ENCODE measurements around the gene RET. TPM values are rescaled to one million over a fixed set of nuclear protein-coding genes. Genes with fewer than 3 reads are reported as not detected.

Gene RET
- total and polyA plus RNA-seq, 2 of the 8 experiments (the other 6 are each of a cell fraction or from before 2014, with no cell fraction given) = 6.7 to 8.4 TPM

DNA sequence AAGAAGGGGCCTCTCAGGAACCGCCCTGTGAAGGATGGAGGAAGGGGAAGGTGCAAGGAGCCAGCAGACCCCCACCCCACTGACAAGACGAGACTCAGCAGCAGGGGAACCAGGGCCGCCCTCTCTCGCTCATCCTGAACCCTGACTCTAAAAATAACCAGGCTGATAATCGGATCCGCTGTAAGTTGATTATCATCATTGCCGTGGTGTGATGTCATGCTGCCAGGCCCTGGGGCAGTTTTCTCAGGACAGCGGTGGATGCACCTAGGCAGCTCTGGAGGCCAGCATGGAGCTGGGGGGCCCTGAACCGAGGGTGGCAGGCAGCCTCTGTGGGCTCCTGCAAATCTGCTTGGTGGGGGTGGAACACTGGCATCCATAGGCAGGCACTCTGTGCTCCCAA is 7.9 kb downstream of the RET start:
- H4K20me1 ChIP-seq (replicated peaks in 1 of 2; ENCODE audit: control insufficient read depth in 1 of 2, insufficient read depth in 2 of 2, low read length in 2 of 2) = peaks cover 0 to 5% of the 10 kb centered on the region in 2 experiments
- H2BK15ac ChIP-seq (ENCODE audit: low read length) = no peak overlapping the region
- H3K4me1 ChIP-seq (replicated peaks in 1 of 4; ENCODE audit: control insufficient read depth in 3 of 4, insufficient read depth in 4 of 4, low read length in 3 of 4) = peaks cover 0 to 6% (median 3%) of the 10 kb centered on the region in 4 experiments; a peak in 2 of 7 replicates
- no peaks in the 10 kb centered on the region for H3K36me3 ChIP-seq (ENCODE audit: control insufficient read depth in 2 of 4, insufficient read depth in 4 of 4, low read length in 3 of 4)
- FAIRE-seq (no peak), DNase-seq (ENCODE audit: low read depth in 1 of 2, low spot score in 2 of 2) (no peak)
- no peak overlapping the region for H4K91ac ChIP-seq (replicated peaks; ENCODE audit: insufficient read length, low read length)
- no peak overlapping the region for H3K18ac ChIP-seq (ENCODE audit: extremely low read depth, low read length)
- no peak overlapping the region for H3K4me3 ChIP-seq (ENCODE audit: extremely low read depth in 1 of 4, insufficient read depth in 2 of 4, low read depth in 3 of 4, low read length in 4 of 4)
- H2BK12ac ChIP-seq (ENCODE audit: low read depth, low read length) = no peak overlapping the region
- ChIA-PET CTCF (ENCODE audit: partially characterized antibody) (interaction anchor here (0.6 to 1.5 kb wide), 5 partner anchors 9 to 221 kb away, joined by 3 to 8 read pairs (median 4); no protein-coding TSS in a partner anchor), POLR2A (ENCODE audit: partially characterized antibody) (no interaction called here)
- no peak overlapping the region for H3K27ac ChIP-seq (ENCODE audit: low read depth, low read length)
- H2BK5ac ChIP-seq (ENCODE audit: low read depth, low read length) = no peak overlapping the region
- H2BK20ac ChIP-seq (ENCODE audit: low read length) = no peak overlapping the region
- no peak overlapping the region for H3K9ac ChIP-seq (replicated peaks in 1 of 4; ENCODE audit: extremely low read depth in 1 of 4, low read depth in 3 of 4, low read length in 3 of 4)
- no peak overlapping the region for H3K4ac ChIP-seq (replicated peaks; ENCODE audit: insufficient read length, low read depth, low read length)
- H3K79me1 ChIP-seq (ENCODE audit: low read depth, low read length) = peaks cover 4% of the 10 kb centered on the region; the same call in 1 of the 2 replicates
- H3K9me3 ChIP-seq (ENCODE audit: insufficient read depth in 2 of 2, low read depth in 1 of 2, low read length in 1 of 2) = no peaks in the 10 kb centered on the region
- no peak overlapping the region for H3K4me2 ChIP-seq (ENCODE audit: insufficient read depth in 1 of 2, low read depth in 2 of 2, low read length in 2 of 2)
- no peak overlapping the region for H2AK5ac ChIP-seq (ENCODE audit: low read depth, low read length)
- WGBS, 2 experiments (ENCODE audit: extremely low coverage in 1 of 2, insufficient coverage in 1 of 2, insufficient read length in 1 of 2, insufficient replicate concordance in 2 of 2, low coverage in 1 of 2, low lambda C conversion rate in 2 of 2, missing lambda C conversion rate in 1 of 2) = 74% methylated on average over 9 of the region's 9 CpGs; no CpG with 5 or more reads in 1 of the 2 experiments
- H3K27me3 ChIP-seq (replicated peaks in 1 of 4; ENCODE audit: control insufficient read depth in 3 of 4, extremely low read depth in 1 of 4, insufficient read depth in 3 of 4, low read length in 3 of 4) = no peaks in the 10 kb centered on the region; a peak in 1 of 7 replicates
- H4K5ac ChIP-seq (ENCODE audit: insufficient read length, low read depth, low read length) = no peak overlapping the region
- no peak overlapping the region for H2AFZ ChIP-seq (ENCODE audit: low read length)
- peaks cover 7% of the 10 kb centered on the region; the same call in 1 of the 2 replicates for H3K23me2 ChIP-seq (ENCODE audit: low read depth, low read length)
- H3K79me2 ChIP-seq (ENCODE audit: control insufficient read depth in 1 of 2, insufficient read depth in 2 of 2, low read length in 2 of 2) = no peaks in the 10 kb centered on the region
- no peak overlapping the region for H2BK120ac ChIP-seq (replicated peaks; ENCODE audit: low read depth, low read length)
- no peak overlapping the region for H4K8ac ChIP-seq (ENCODE audit: extremely low read depth, insufficient read depth, low read length)
- no peak overlapping the region for H3K14ac ChIP-seq (ENCODE audit: insufficient read length)
- no peak overlapping the region for H3K23ac ChIP-seq (ENCODE audit: insufficient read length)
- no peak overlapping the region for H3K56ac ChIP-seq (replicated peaks; ENCODE audit: insufficient read length, low read depth, low read length)
- TF ChIP-seq ZNF274 (IDR thresholded peaks at IDR 0.05; ENCODE audit: borderline replicate concordance, extremely low read depth, low read length) = no peak
- TF ChIP-seq POLR2A (IDR thresholded peaks at IDR 0.05; ENCODE audit: control extremely low read depth in 1 of 2, low read depth in 2 of 2, low read length in 2 of 2) = no peak
- no peak for TF ChIP-seq KDM4A (IDR thresholded peaks at IDR 0.05; ENCODE audit: low read depth, low read length, severe bottlenecking)
- TF ChIP-seq CBX8 (IDR thresholded peaks at IDR 0.05; ENCODE audit: borderline replicate concordance, low read depth, low read length) = no peak
- TF ChIP-seq CREB1 (IDR thresholded peaks at IDR 0.05) = no peak
- no peak for TF ChIP-seq BRCA1 (IDR thresholded peaks at IDR 0.05; ENCODE audit: low read depth, low read length)
- TF ChIP-seq GABPA (IDR thresholded peaks at IDR 0.05; ENCODE audit: borderline replicate concordance, insufficient read depth, low read length) = no peak
- TF ChIP-seq KDM1A (IDR thresholded peaks at IDR 0.05; ENCODE audit: borderline replicate concordance, low read length) = no peak
- no peak for TF ChIP-seq RBBP5 (IDR thresholded peaks at IDR 0.05; ENCODE audit: borderline replicate concordance, low read depth, low read length)
- TF ChIP-seq, protein P1, sequence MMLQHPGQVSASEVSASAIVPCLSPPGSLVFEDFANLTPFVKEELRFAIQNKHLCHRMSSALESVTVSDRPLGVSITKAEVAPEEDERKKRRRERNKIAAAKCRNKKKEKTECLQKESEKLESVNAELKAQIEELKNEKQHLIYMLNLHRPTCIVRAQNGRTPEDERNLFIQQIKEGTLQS (IDR thresholded peaks at IDR 0.05; ENCODE audit: insufficient read depth, low read depth, low read length) = no peak
- no peak for TF ChIP-seq SUZ12 (IDR thresholded peaks at IDR 0.05; ENCODE audit: low read length)
- TF ChIP-seq BCL11A (IDR thresholded peaks at IDR 0.05; ENCODE audit: low read depth in 2 of 2, low read length in 2 of 2) = no peak
- TF ChIP-seq SIRT6 (IDR thresholded peaks at IDR 0.05; ENCODE audit: low read length) = no peak
- no peak for TF ChIP-seq HDAC6 (IDR thresholded peaks at IDR 0.05; ENCODE audit: low read depth, low read length)
- no peak for TF ChIP-seq SP1 (IDR thresholded peaks at IDR 0.05; ENCODE audit: low read depth, low read length)

Measured in H1 (cell line).